Measurements from ENCODE around the gene LIN7A.

The LIN7A gene

GRCh38 chr12:80867941-80868340 is 69.8 kb downstream of the LIN7A start:
- Histone ChIP-seq H3K36me3 (ENCODE audit: control insufficient read depth, insufficient read depth, low read length) (no peaks in the 10 kb centered on the region), H3K27me3 (replicated peaks; ENCODE audit: control insufficient read depth, insufficient read depth, low read length) (no peaks in the 10 kb centered on the region), H3K4me3 (replicated peaks; ENCODE audit: low read depth, low read length) (no peak overlapping the region)
- no peak for DNase-seq (ENCODE audit: extremely low read depth, insufficient read length)
- TF ChIP-seq, protein P1, sequence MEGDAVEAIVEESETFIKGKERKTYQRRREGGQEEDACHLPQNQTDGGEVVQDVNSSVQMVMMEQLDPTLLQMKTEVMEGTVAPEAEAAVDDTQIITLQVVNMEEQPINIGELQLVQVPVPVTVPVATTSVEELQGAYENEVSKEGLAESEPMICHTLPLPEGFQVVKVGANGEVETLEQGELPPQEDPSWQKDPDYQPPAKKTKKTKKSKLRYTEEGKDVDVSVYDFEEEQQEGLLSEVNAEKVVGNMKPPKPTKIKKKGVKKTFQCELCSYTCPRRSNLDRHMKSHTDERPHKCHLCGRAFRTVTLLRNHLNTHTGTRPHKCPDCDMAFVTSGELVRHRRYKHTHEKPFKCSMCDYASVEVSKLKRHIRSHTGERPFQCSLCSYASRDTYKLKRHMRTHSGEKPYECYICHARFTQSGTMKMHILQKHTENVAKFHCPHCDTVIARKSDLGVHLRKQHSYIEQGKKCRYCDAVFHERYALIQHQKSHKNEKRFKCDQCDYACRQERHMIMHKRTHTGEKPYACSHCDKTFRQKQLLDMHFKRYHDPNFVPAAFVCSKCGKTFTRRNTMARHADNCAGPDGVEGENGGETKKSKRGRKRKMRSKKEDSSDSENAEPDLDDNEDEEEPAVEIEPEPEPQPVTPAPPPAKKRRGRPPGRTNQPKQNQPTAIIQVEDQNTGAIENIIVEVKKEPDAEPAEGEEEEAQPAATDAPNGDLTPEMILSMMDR (IDR thresholded peaks at IDR 0.05; ENCODE audit: insufficient read depth, low read length, poor library complexity, severe bottlenecking): no peak

- TF ChIP-seq, protein P1 (IDR thresholded peaks at IDR 0.05; ENCODE audit: insufficient read depth, low read length, poor library complexity, severe bottlenecking): no peak
- no peak for DNase-seq (ENCODE audit: extremely low read depth, insufficient read length)
These were observed 73.5 kb downstream of the LIN7A start for GRCh38 chr12:80864046-80864735.

GRCh38 chr12:80862531-80862930 is 75.2 kb downstream of the LIN7A start:
- DNase-seq (ENCODE audit: extremely low read depth, insufficient read length): no peak
- H3K4me3 ChIP-seq (replicated peaks; ENCODE audit: low read depth, low read length): no peak overlapping the region
- H3K27me3 ChIP-seq (replicated peaks; ENCODE audit: control insufficient read depth, insufficient read depth, low read length): no peaks in the 10 kb centered on the region
- TF ChIP-seq, protein P1 (IDR thresholded peaks at IDR 0.05; ENCODE audit: insufficient read depth, low read length, poor library complexity, severe bottlenecking): no peak
- no peaks in the 10 kb centered on the region for H3K36me3 ChIP-seq (ENCODE audit: control insufficient read depth, insufficient read depth, low read length)

More at GRCh38 chr12:80864046-80864735, 73.5 kb downstream of the LIN7A start:
- Histone ChIP-seq H3K36me3 (ENCODE audit: control insufficient read depth, insufficient read depth, low read length) (no peaks in the 10 kb centered on the region), H3K4me3 (replicated peaks; ENCODE audit: low read depth, low read length) (no peak overlapping the region), H3K27me3 (replicated peaks; ENCODE audit: control insufficient read depth, insufficient read depth, low read length) (no peaks in the 10 kb centered on the region)

DNA sequence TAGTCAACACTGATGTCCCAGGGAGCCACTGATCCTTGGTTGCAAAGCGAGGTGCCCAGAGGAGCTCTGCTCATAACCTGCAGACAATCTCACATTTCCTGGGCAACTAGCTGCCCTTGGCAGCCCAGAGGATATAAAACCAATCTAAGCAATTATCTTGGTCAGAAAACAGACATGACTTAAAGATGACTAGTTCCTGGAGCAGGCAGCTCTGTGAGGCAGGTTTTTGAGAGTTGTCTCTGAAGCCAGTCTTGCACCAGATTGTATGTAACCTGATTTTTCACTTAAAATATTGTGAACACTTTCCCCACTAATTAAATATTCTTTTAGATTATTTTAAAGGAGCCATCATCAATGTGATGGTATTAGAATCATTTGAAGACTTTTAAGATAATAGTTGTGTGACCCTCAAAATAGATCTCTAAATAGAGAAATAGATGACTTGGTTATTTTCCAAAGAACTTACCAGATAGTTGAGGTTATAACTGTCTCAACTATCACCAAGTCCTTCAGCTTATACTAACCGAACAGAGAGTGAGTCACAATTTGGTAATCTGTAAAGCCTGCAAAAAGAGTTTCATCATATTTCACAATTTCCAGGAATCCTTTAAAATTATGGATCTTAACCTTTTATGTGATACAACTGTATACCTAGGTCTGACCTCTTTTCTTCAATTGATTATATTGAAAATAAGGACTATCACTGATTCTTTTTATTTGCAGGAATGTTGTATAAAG is 75.9 kb downstream of the LIN7A start:
- no peak for DNase-seq (ENCODE audit: extremely low read depth, insufficient read length)
- TF ChIP-seq, protein P1 (IDR thresholded peaks at IDR 0.05; ENCODE audit: insufficient read depth, low read length, poor library complexity, severe bottlenecking): no peak
- Histone ChIP-seq H3K27me3 (replicated peaks; ENCODE audit: control insufficient read depth, insufficient read depth, low read length) (no peaks in the 10 kb centered on the region), H3K4me3 (replicated peaks; ENCODE audit: low read depth, low read length) (no peak overlapping the region), H3K36me3 (ENCODE audit: control insufficient read depth, insufficient read depth, low read length) (no peaks in the 10 kb centered on the region)

DNA sequence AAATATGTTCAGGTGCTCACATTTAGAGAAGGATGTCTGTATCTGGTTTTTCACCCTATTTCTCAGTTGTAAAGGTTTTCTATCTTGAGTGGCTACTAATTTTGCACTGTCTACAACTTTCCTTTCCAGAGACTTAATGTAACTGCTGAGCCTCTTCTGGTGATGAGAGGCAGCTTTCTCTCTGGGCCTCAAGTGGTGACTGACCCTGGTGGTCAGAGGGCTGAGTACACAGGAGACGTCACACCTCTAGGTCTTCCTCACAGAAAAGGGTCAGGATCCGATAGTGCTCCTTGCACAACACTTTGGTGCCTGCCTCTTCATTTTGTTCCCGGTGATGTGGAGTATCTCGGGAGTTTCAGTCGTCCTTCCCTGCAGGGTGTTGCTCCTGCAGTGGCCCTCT is 76.8 kb downstream of the LIN7A start:
- Histone ChIP-seq H3K36me3 (ENCODE audit: control insufficient read depth, insufficient read depth, low read length) (no peaks in the 10 kb centered on the region), H3K4me3 (replicated peaks; ENCODE audit: low read depth, low read length) (no peak overlapping the region)
- TF ChIP-seq, protein P1 (IDR thresholded peaks at IDR 0.05; ENCODE audit: insufficient read depth, low read length, poor library complexity, severe bottlenecking): no peak

More for the DNA sequence above, 76.8 kb downstream of the LIN7A start:
- H3K27me3 ChIP-seq (replicated peaks; ENCODE audit: control insufficient read depth, insufficient read depth, low read length): no peaks in the 10 kb centered on the region
- no peak for DNase-seq (ENCODE audit: extremely low read depth, insufficient read length)
